Breast epithelium (tissue), 4 donors: Measurements from ENCODE around the gene SCYL1. TPM values are rescaled to one million over a fixed set of nuclear protein-coding genes. Genes with fewer than 3 reads are reported as not detected.

Experiments used
- DNase-seq, 2 donors: peaks; one replicate each; pipeline ENCODE4 v3.0.0-alpha.2; 2019; ENCODE audit warnings: low spot score in 2 of 2
- H3K27ac ChIP-seq, 2 donors: fragments of 200-600 bp; sonication (generic) in 1 of 2; one replicate each; pipeline ENCODE4 v1.5.1; 2016 to 2019; ENCODE audit warnings: mild to moderate bottlenecking in 1 of 2
- H3K27me3 ChIP-seq, 2 donors: fragments of 200-600 bp; sonication (generic) in 1 of 2; one replicate each; pipeline versions ENCODE4 v1.5.1 to v1.6.0; 2017 to 2019; ENCODE audit warnings: control low read depth in 1 of 2, mild to moderate bottlenecking in 1 of 2
- H3K36me3 ChIP-seq: fragments of 200-600 bp; one replicate; pipeline ENCODE4 v1.5.1; 2019
- H3K4me1 ChIP-seq, 2 donors: fragments of 200-600 bp; sonication (generic); one replicate each; pipeline ENCODE4 v1.5.1; 2016 to 2019; ENCODE audit warnings: control low read depth in 1 of 2
- H3K4me3 ChIP-seq, 3 donors: fragments of 200-600 bp; sonication (generic); 1 replicate in 2 of 3; 2 replicates in 1 of 3; pipeline ENCODE4 v1.5.1; 2016 to 2019; ENCODE audit warnings: mild to moderate bottlenecking in 3 of 3, moderate library complexity in 2 of 3
- H3K9me3 ChIP-seq, 2 donors: fragments of 200-600 bp; sonication (generic) in 1 of 2; one replicate each; pipeline ENCODE4 v1.5.1; 2016 to 2019; ENCODE audit warnings: control low read depth in 1 of 2
- CTCF ChIP-seq, 3 donors: fragments of 450-650 bp; IDR thresholded peaks; one replicate each; pipeline ENCODE4 v1.5.1; 2016 to 2017; ENCODE audit warnings: antibody characterized with exemption in 3 of 3, mild to moderate bottlenecking in 3 of 3, moderate library complexity in 3 of 3
- POLR2A ChIP-seq: fragments of 450-650 bp; IDR thresholded peaks from one replicate; pipeline ENCODE4 v1.6.1; 2016; ENCODE audit warnings: antibody characterized with exemption, mild to moderate bottlenecking, moderate library complexity
- POLR2AphosphoS5 ChIP-seq, 3 donors: sonication (generic); formaldehyde crosslinking; IDR thresholded peaks; one replicate each; pipeline ENCODE4 v1.6.1; 2017; ENCODE audit warnings: antibody characterized with exemption in 3 of 3
- intact Hi-C: fragments of 100-400 bp; cut with DNase I; formaldehyde crosslinking; loops from one replicate; pipeline ENCODE4 v1.15.1; 2023; ENCODE audit warnings: low total_unique reads
- total RNA-seq, 3 donors: library from RNA; depleted of rRNA; stranded (reverse); fragments of >200 nt; gene quantifications; one replicate each; pipeline ENCODE4 v1.1.0, GENCODE V29; 2016

SCYL1 gene
- total RNA-seq, 3 donors from 2014 or later = 74.1 to 83.4 (median 83.2) TPM

- H3K9me3 ChIP-seq = no peaks in the 10 kb centered on the region
- intact Hi-C loops = no loop called here
- TF ChIP-seq POLR2AphosphoS5 (IDR thresholded peaks at IDR 0.05) = peak in 1 of 3 donors; percentile 23
- no peak for TF ChIP-seq CTCF (IDR thresholded peaks at IDR 0.05)
- peak; percentile 86 to 89 for DNase-seq
- peak within 1 kb of the TSS; percentile 60 to 91 (median 75) for H3K4me3 ChIP-seq
- H3K4me1 ChIP-seq = peaks cover 44 to 48% of the 10 kb centered on the region in 2 donors
- H3K36me3 ChIP-seq = no peaks in the 10 kb centered on the region
- H3K27ac ChIP-seq = peak within 1 kb of the TSS; percentile 96 to 97
- H3K27me3 ChIP-seq = no peaks in the 10 kb centered on the region
These were observed 47.6 kb downstream of the SCYL1 start, which contains the start of gene FAM89B for GRCh38 chr11:65572356-65573051. TSS of gene FAM89B (plus strand) at chr11:65572538. CDS start at chr11:65572670, 132 bp downstream.

- peaks cover 44 to 47% of the 10 kb centered on the region in 2 donors for H3K4me1 ChIP-seq
- peak overlapping the region; percentile 96 to 97 for H3K27ac ChIP-seq
- TF ChIP-seq POLR2AphosphoS5 (IDR thresholded peaks at IDR 0.05) = no peak
- TF ChIP-seq POLR2A = no peak
- TF ChIP-seq CTCF (IDR thresholded peaks at IDR 0.05) = no peak
- H3K36me3 ChIP-seq = no peaks in the 10 kb centered on the region
- no peaks in the 10 kb centered on the region for H3K27me3 ChIP-seq
- H3K9me3 ChIP-seq = no peaks in the 10 kb centered on the region
- H3K4me3 ChIP-seq = peak overlapping the region; percentile 60 to 91 (median 75)
- DNase-seq = no peak
- intact Hi-C loops = no loop called here
These were observed 48.7 kb downstream of the SCYL1 start for GRCh38 chr11:65573391-65574079.

DNA sequence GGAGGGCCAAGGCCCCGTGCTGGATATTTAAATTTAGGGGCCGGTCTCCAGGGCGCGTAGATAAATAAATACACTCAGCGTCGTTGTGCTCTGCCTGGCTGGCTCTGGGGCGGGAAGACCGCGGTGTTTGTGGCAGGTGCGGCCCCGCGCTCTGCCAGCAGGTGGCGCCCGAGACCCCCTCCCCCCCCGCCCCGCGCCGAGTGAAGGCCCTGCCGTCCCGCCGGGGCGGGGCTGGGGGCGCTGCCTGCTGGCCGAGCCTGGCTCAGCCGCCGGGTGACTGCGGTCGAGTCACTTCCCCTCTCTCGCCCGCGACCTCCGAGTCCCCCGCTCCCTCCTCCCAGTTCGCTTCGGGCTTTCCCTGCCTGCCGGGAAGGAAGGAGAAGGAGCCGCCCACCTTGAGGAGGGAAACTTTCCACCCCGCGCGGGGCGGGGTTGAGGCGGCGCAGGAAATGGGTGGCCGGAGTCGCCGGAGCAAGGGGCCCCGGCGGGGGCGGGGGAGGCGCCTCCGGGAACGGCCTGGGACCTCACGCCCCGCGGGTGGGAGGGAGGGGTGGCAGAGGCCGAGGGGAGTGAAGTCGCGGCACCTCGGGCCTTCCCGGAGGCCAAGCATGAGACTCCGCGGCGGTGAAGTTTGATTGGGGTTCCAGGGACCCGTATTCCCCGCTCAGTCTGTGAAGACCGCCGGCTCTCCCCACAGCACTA lies 49.4 kb downstream of the SCYL1 start:
- no peaks in the 10 kb centered on the region for H3K36me3 ChIP-seq
- H3K27me3 ChIP-seq = no peaks in the 10 kb centered on the region
- peak; percentile 64 to 79 (median 65) for TF ChIP-seq CTCF (IDR thresholded peaks at IDR 0.05)
- no peak for TF ChIP-seq POLR2A
- peak in 2 of 3 donors; percentile 55 to 89 for TF ChIP-seq POLR2AphosphoS5 (IDR thresholded peaks at IDR 0.05)
- peak overlapping the region; percentile 96 to 97 for H3K27ac ChIP-seq
- peak; percentile 74 to 83 for DNase-seq
- H3K4me3 ChIP-seq = peak overlapping the region; percentile 60 to 91 (median 75)
- intact Hi-C loops = no loop called here
- H3K4me1 ChIP-seq = peaks cover 39 to 40% of the 10 kb centered on the region in 2 donors
- no peaks in the 10 kb centered on the region for H3K9me3 ChIP-seq

GRCh38 chr11:65574811-65575567 lies 50.1 kb downstream of the SCYL1 start:
- Histone ChIP-seq H3K27me3 (no peaks in the 10 kb centered on the region), H3K4me1 (peaks cover 38% of the 10 kb centered on the region in 2 donors), H3K36me3 (no peaks in the 10 kb centered on the region), H3K27ac (peak overlapping the region; percentile 96 to 97), H3K9me3 (no peaks in the 10 kb centered on the region), H3K4me3 (peak overlapping the region; percentile 60 to 91 (median 75))
- TF ChIP-seq CTCF (IDR thresholded peaks at IDR 0.05) (no peak), POLR2AphosphoS5 (IDR thresholded peaks at IDR 0.05) (peak in 1 of 3 donors; percentile 10)
- no peak for DNase-seq
- intact Hi-C loops = loop anchor here (5.0 kb wide), 1 partner anchor 37 kb away; the partner anchor contains the start of gene MAP3K11
